ENCODE data around the gene ZNF512B.

Gene ZNF512B

GRCh38 chr20:63942969-63943807, 26.5 kb downstream of the ZNF512B start:
- Histone ChIP-seq H3K4me2 (ENCODE audit: low read depth, low read length) (no peak overlapping the region), H3K27ac (ENCODE audit: low read length) (no peak overlapping the region), H3K36me3 (replicated peaks; ENCODE audit: insufficient read depth, low read length) (no peaks in the 10 kb centered on the region; the same call in 1 of the 2 replicates), H3K9ac (ENCODE audit: low read length) (no peak overlapping the region), H4K20me1 (ENCODE audit: insufficient read depth, low read length) (peaks cover 8% of the 10 kb centered on the region; the same call in 1 of the 2 replicates), H3K9me3 (replicated peaks; ENCODE audit: insufficient read depth, low read length) (no peaks in the 10 kb centered on the region), H3F3A (ENCODE audit: insufficient read depth, low read length) (no peaks in the 10 kb centered on the region), H3K9me2 (replicated peaks; ENCODE audit: insufficient read depth, low read length) (no peaks in the 10 kb centered on the region), H3K4me3 (ENCODE audit: low read length) (no peak overlapping the region), H3K27me3 (replicated peaks; ENCODE audit: insufficient read depth, low read length) (no peaks in the 10 kb centered on the region), H3K79me2 (ENCODE audit: low read length) (peaks cover 41% of the 10 kb centered on the region), H2AFZ (ENCODE audit: low read length) (no peak overlapping the region), H3K4me1 (ENCODE audit: low read length) (no peaks in the 10 kb centered on the region)
- no peak for DNase-seq
- no peak for TF ChIP-seq EZH2 (optimal IDR thresholded peaks at IDR 0.05; ENCODE audit: low read depth, low read length)

- H3K36me3 ChIP-seq (replicated peaks; ENCODE audit: insufficient read depth, low read length): no peaks in the 10 kb centered on the region; the same call in 1 of the 2 replicates
- H3K4me2 ChIP-seq (ENCODE audit: low read depth, low read length): no peak overlapping the region
- H4K20me1 ChIP-seq (ENCODE audit: insufficient read depth, low read length): peaks cover under 1% of the 10 kb centered on the region; the same call in 1 of the 2 replicates
- no peak overlapping the region for H3K27ac ChIP-seq (ENCODE audit: low read length)
- DNase-seq: no peak
- no peaks in the 10 kb centered on the region for H3F3A ChIP-seq (ENCODE audit: insufficient read depth, low read length)
- no peaks in the 10 kb centered on the region for H3K9me2 ChIP-seq (replicated peaks; ENCODE audit: insufficient read depth, low read length)
- H3K79me2 ChIP-seq (ENCODE audit: low read length): peaks cover 34% of the 10 kb centered on the region
- no peaks in the 10 kb centered on the region for H3K4me1 ChIP-seq (ENCODE audit: low read length)
- no peak overlapping the region for H3K9ac ChIP-seq (ENCODE audit: low read length)
- H2AFZ ChIP-seq (ENCODE audit: low read length): no peak overlapping the region
- no peaks in the 10 kb centered on the region for H3K9me3 ChIP-seq (replicated peaks; ENCODE audit: insufficient read depth, low read length)
- TF ChIP-seq EZH2phosphoT487 (IDR thresholded peaks at IDR 0.05; ENCODE audit: low read length): no peak
- no peak for TF ChIP-seq EZH2 (optimal IDR thresholded peaks at IDR 0.05; ENCODE audit: low read depth, low read length)
- TF ChIP-seq CTCF (IDR thresholded peaks at IDR 0.05; ENCODE audit: low read length): no peak
- no peak overlapping the region for H3K4me3 ChIP-seq (ENCODE audit: low read length)
- H3K27me3 ChIP-seq (replicated peaks; ENCODE audit: insufficient read depth, low read length): no peaks in the 10 kb centered on the region
These were observed 27.3 kb downstream of the ZNF512B start for GRCh38 chr20:63942250-63942951.

GRCh38 chr20:63941282-63942081, 28.2 kb downstream of the ZNF512B start:
- TF ChIP-seq EZH2phosphoT487 (IDR thresholded peaks at IDR 0.05; ENCODE audit: low read length): no peak
- Histone ChIP-seq H3F3A (ENCODE audit: insufficient read depth, low read length) (no peaks in the 10 kb centered on the region), H2AFZ (ENCODE audit: low read length) (no peak overlapping the region), H3K4me3 (ENCODE audit: low read length) (no peak overlapping the region), H4K20me1 (ENCODE audit: insufficient read depth, low read length) (no peaks in the 10 kb centered on the region), H3K9me3 (replicated peaks; ENCODE audit: insufficient read depth, low read length) (no peaks in the 10 kb centered on the region), H3K36me3 (replicated peaks; ENCODE audit: insufficient read depth, low read length) (no peaks in the 10 kb centered on the region; the same call in 1 of the 2 replicates), H3K27me3 (replicated peaks; ENCODE audit: insufficient read depth, low read length) (no peaks in the 10 kb centered on the region), H3K79me2 (ENCODE audit: low read length) (peaks cover 24% of the 10 kb centered on the region), H3K9me2 (replicated peaks; ENCODE audit: insufficient read depth, low read length) (no peaks in the 10 kb centered on the region), H3K27ac (ENCODE audit: low read length) (no peak overlapping the region), H3K9ac (ENCODE audit: low read length) (no peak overlapping the region), H3K4me2 (ENCODE audit: low read depth, low read length) (no peak overlapping the region), H3K4me1 (ENCODE audit: low read length) (no peaks in the 10 kb centered on the region)
- DNase-seq: no peak

Data from MM.1S (cell line).